ENCODE results near the gene QSOX1. TPM values are rescaled to one million over a fixed set of nuclear protein-coding genes. Genes with fewer than 3 reads are reported as not detected.

The QSOX1 gene
- total RNA-seq, 1 donor, result 128 TPM

DNA sequence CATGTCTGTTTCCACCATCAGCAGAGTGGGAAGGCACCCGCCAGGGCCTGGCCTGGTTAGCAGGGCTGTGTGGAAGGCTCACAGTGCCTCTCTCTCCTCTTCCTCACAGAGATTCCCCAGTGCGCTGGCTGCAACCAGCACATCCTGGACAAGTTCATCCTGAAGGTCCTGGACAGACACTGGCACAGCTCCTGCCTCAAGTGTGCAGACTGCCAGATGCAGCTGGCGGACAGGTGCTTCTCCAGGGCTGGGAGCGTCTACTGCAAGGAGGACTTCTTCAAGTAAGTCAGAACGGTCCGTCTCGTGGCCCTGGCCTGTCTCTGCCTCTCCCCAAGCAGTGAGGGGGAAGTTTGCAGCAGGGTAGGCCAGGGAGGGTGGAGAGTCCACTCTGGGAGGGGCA lies 93.5 kb downstream of the QSOX1 start:
- H3K4me3 ChIP-seq (ENCODE audit: low read depth, low read length), result no peak overlapping the region
- DNase-seq (ENCODE audit: low read depth), result no peak
- TF ChIP-seq, protein P1, sequence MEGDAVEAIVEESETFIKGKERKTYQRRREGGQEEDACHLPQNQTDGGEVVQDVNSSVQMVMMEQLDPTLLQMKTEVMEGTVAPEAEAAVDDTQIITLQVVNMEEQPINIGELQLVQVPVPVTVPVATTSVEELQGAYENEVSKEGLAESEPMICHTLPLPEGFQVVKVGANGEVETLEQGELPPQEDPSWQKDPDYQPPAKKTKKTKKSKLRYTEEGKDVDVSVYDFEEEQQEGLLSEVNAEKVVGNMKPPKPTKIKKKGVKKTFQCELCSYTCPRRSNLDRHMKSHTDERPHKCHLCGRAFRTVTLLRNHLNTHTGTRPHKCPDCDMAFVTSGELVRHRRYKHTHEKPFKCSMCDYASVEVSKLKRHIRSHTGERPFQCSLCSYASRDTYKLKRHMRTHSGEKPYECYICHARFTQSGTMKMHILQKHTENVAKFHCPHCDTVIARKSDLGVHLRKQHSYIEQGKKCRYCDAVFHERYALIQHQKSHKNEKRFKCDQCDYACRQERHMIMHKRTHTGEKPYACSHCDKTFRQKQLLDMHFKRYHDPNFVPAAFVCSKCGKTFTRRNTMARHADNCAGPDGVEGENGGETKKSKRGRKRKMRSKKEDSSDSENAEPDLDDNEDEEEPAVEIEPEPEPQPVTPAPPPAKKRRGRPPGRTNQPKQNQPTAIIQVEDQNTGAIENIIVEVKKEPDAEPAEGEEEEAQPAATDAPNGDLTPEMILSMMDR (IDR thresholded peaks at IDR 0.05; ENCODE audit: insufficient read depth, low read depth, low read length), result no peak

DNA sequence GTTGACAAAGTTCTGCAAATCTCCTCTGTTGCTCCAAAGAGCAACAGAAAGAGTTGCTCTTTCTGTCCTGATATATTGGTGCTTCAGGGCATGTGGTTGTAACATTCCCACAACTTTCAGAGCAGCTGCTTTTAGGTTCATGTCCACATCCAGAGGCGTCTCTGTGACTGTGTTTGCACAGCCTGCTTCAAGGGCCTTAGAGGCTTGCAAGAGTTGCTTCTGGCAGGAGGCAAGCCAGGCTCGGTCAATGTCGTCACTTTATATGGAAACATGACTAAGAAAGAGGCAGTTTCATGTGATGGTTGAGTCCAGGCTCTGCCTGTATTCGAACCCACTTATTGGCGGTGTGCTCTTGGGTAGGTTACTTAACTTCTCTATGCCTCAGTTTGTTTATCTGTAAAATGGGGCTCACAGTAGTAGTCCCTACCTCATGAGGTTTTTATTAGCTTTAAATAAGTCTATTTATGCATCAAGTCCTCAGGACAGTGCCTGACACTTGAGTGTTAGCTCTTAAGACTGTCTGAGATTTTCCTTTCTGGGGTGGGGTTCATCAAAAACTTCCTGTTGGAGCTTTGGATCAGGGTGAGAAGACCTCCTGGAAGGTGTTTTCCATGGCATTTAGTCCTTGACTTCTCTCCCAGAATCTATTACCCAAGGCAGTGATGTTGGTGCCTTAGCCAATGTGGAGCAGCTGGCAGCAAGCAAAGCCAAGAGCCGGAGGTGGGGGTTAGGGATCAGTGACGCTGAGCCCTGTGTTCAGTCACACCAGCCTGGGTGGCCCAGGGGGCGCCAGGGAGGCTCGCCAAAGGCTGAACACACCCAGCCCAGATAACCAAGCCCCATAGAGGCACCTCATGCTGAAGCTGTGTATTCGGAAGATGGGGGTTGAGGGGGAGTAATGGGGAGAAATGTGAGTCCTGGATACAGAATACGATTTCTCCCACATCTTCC lies 94.3 kb downstream of the QSOX1 start:
- H3K4me3 ChIP-seq (ENCODE audit: low read depth, low read length), result no peak overlapping the region
- TF ChIP-seq, protein P1 (IDR thresholded peaks at IDR 0.05; ENCODE audit: insufficient read depth, low read depth, low read length), result no peak
- no peak for DNase-seq (ENCODE audit: low read depth)

DNA sequence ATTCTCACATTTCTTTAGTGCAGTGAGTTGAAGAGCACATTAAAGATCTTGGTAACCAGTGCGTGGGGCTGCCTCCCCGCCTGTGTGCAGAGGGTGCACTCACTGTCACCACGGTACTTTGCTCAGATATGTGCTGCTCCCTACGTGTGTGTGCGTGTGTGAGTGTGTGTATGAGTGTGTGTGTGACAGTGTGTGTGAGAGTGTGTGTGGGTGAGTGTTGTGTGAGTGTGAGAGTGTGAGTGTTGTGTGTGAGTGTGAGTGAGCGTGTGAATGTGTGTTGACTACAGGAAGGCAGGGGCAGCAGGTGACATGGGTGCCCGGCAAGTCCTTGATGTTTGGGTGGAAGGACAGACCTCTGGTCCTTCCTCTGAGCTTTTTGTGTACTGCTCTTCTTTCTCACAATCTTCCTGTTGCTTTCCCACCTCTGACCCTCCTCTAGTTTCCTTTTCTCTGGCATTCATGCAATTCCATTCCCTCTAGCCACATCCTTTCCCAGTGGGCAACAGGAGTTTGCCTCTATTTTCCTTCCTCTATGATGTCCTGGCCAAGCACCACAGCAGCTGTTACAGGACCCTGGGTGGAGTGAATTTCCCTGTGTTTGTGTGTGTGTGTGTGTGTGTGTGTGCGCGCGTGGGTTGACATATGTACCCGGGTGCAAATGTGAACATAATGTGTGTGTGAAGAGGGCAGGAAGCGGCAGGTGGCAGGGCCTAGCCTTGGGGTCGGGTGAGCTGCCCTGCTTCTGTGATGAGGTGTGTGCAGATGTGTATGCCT lies 95.2 kb downstream of the QSOX1 start:
- no peak for DNase-seq (ENCODE audit: low read depth)
- TF ChIP-seq, protein P1 (IDR thresholded peaks at IDR 0.05; ENCODE audit: insufficient read depth, low read depth, low read length), result no peak
- no peak overlapping the region for H3K4me3 ChIP-seq (ENCODE audit: low read depth, low read length)

DNA sequence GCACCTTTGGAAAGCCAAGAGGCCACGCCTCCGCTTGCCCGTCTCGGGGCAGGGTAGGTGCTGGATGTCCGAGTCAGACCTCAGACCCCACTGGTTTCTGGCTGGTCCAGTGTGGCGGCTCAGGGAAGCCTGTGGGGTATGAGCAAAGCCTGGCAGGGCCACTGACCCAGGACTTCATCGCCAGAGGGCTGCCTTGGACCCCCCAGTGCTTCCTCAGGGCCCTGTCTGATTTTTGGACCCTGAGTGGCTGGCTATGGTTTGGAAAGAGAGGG lies 95.8 kb downstream of the QSOX1 start:
- TF ChIP-seq, protein P1 (IDR thresholded peaks at IDR 0.05; ENCODE audit: insufficient read depth, low read depth, low read length), result no peak
- DNase-seq (ENCODE audit: low read depth), result no peak
- no peak overlapping the region for H3K4me3 ChIP-seq (ENCODE audit: low read depth, low read length)

DNA sequence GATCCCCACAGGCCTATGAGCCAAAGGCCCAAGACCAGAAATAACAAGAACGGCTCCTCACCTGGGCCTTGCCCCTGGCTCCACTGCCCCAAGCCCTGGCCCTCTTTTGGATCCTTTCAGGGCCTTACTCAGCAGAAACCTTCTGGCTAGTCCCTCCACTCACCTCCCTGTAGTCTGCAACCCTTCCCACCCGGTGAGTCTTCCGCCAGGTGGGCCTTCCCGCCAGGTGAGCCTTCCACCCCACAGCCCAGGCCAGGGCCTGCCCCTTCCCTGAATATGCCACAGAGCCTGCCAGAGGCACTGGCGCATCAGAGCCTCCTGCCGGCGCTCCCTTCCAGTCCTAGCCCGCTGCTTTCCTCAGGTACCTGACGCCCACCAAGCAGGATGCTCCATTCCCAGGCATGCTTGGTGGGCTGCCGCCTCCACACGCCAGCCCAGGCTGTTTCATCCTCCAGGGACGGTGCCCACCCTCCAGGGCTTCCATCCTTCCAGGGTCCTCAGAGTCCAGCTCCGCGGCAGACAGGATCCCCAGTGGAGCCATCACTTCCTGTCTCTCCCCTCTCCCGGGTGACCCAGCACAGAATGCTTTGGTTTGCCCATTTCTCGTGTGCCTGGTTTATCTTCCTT lies 96.3 kb downstream of the QSOX1 start:
- TF ChIP-seq, protein P1 (IDR thresholded peaks at IDR 0.05; ENCODE audit: insufficient read depth, low read depth, low read length), result no peak
- no peak for DNase-seq (ENCODE audit: low read depth)
- no peak overlapping the region for H3K4me3 ChIP-seq (ENCODE audit: low read depth, low read length)

DNA sequence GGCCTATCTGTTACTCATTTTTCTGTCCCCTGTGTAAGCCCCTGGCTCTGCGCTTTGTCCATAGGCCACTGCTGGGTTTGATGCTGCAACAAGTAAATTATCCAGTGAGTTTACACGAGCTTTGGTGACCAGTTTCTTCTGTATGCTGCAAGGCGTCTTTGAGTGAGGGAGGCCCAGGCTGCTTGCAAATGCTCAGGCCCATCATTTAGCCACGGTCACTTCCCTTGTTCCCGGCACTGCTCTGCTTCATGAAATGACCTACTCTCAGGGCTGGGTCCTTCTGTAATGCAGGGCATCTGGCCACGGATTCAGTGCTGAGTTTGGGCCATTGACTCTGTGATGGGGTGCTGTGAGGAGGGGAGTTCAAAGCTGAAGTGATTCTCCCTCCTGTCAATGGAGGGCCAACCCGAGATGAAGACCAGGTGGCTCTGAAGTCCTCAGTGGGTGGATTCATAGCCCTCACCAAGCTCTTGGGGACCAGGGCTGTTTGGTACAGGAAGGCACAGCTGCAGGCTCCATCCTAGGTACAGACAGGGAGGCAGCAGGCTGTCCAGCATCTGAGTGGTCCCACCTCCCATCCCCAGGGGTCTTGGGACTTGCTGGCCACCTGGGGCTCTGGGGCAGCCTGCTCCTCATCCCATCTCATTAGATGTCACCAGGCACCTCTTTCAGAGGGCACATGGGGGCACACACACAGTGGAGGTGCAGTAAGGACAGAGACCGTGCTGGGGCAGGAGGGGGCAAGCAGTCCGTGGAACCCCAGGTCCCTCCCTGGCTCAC lies 97.0 kb downstream of the QSOX1 start:
- no peak for DNase-seq (ENCODE audit: low read depth)
- H3K4me3 ChIP-seq (ENCODE audit: low read depth, low read length), result no peak overlapping the region
- TF ChIP-seq, protein P1 (IDR thresholded peaks at IDR 0.05; ENCODE audit: insufficient read depth, low read depth, low read length), result no peak

Measured in fibroblast of villous mesenchyme (primary cell).